HG03135 (cell line): ENCODE measurements around the gene NOP58.
"Not testable (repeated sequence)": the region's sequence is repeated elsewhere in the genome, so short reads cannot be mapped to it uniquely, and the experiment has no call there.

ENCODE experiments used
- ATAC-seq: cut with Tn5 transposase; IDR thresholded peaks from one replicate; pipeline ENCODE4 v1.9.1; 2021; ENCODE audit warnings: mild to moderate bottlenecking, moderate library complexity; ENCODE audit not compliant: unreplicated experiment

Gene NOP58, protein sequence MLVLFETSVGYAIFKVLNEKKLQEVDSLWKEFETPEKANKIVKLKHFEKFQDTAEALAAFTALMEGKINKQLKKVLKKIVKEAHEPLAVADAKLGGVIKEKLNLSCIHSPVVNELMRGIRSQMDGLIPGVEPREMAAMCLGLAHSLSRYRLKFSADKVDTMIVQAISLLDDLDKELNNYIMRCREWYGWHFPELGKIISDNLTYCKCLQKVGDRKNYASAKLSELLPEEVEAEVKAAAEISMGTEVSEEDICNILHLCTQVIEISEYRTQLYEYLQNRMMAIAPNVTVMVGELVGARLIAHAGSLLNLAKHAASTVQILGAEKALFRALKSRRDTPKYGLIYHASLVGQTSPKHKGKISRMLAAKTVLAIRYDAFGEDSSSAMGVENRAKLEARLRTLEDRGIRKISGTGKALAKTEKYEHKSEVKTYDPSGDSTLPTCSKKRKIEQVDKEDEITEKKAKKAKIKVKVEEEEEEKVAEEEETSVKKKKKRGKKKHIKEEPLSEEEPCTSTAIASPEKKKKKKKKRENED

GRCh38 chr2:202265467-202266277 is at the start of gene NOP58:
TSS of gene NOP58 (plus strand) at chr2:202265763. CDS start at chr2:202265942, 179 bp downstream.
- peak; percentile 92 for ATAC-seq

GRCh38 chr2:202221873-202222272 is 43.7 kb upstream of the NOP58 start:
- ATAC-seq: no peak

GRCh38 chr2:202237787-202238233 is 27.8 kb upstream of the NOP58 start:
- peak; percentile 45 for ATAC-seq

DNA sequence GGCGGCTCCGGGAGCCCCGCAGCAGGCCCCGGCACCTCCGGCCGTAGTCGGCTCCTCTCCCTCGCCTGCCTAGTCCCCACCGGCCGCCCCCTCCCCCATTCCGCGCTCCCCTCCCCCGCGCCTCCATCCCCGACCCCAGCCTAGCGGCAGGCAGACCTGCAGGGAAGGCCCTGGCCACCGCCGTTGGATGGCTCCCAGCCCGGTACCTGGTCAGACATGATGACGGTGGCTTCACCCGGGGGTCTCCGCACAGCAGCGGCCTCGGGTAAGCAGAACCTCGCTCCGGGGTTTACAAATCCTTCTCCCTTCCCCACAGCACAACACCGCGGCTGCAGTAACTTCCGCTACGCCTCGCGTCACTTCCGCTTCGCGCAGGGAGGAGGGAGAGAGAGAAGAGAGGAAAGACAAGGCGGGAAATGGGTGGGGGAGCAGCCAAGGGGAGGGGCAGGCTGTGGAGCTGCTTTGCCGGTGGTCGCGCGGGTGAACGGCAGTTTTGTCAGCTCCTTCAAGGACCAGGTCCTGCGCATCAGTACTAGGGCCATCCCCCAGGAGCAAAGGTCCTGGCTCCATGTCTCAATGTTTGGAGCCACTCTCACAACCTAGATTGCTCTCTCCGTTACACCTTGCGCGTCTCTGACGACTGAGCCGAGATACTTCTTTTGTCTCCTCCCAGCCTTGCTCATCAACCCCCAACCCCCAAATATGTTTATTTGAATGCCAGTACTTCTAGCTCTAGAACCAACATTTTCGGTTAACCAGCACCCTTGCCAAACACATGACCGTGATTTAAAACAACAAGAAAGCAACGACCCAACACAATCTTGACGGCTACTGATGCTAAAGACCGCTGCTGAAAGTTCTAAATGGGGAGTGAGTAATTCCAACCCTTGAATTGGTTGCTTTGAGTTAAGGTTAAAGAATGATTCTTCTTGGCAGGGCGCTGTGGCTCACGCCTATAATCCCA is 27.0 kb upstream of the NOP58 start, which contains the start of gene SUMO1:
TSS of gene SUMO1 (minus strand) at position 364 of the 964 bp plus-strand sequence. CDS start at position 218, 146 bp downstream.
- peak; percentile 95 for ATAC-seq

DNA sequence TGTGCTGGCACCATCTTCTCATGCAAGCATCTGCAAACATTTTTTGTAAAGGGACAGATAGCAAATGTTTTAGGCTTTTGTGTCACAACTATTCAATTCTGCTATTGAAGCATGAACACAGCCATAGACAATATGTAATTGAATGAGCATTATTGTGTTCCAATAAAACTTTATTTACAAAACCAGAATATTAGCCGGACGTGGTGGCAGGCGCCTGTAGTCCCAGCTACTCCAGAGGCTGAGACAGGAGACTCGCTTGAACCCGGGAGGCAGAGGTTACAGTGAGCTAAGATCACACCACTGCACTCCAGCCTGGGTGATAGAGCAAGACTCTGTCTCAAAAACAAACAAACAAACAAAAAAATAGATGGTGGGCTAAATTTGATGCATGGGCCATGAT is 17.9 kb upstream of the NOP58 start:
- not testable (repeated sequence) for ATAC-seq

DNA sequence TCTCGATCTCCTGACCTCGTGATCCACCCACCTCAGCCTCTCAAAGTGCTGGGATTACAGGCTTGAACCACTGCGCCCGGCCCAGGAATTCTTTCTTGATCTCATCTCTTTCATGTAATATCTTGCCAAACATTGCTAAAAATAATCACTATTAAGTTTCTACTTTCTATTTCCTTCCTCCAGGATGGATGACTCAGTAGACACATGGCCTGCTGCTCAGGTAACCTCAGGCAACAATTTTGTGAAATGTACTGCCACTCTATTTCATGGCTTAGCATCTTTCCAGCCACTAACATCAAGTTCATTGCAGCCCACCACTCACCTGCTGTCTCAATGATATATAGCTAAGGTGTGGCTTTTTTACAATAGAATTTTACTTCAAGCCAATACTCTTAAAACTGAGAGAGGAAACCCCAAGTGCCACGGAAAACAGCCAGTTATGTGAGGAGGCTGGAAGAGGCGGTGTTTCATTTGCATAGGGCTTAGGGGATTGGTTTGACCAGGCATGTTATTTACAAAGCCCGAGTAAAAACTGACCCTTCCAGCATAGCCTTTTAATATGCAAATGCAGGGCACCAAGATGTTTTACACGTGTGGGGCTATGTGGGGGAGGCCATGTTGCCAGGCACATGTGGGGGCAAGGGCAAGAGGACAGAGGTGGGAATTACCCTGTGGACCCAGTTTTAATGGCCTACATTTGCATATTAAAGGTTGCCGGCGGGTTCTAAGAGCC is 15.9 kb upstream of the NOP58 start:
- ATAC-seq: no peak

DNA sequence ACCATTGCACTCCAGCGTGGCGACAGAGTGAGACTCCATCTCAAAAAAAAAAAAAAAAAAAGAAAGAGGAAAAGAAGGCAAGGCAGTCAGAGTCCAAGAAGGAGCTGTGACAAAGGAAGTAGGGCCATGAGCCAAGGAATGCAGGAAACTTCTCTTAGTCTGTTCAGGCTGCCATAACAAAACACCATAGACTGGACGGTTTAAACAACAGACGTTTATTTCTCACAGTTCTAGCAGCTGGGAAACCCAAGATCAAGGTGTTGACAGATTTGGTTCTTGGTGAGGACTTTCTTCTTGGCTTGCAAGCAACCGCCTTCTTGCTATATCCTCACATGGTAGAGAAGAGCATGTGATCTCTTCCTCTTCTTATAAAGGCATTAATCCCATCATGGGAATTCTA is 14.1 kb upstream of the NOP58 start:
- no peak for ATAC-seq

DNA sequence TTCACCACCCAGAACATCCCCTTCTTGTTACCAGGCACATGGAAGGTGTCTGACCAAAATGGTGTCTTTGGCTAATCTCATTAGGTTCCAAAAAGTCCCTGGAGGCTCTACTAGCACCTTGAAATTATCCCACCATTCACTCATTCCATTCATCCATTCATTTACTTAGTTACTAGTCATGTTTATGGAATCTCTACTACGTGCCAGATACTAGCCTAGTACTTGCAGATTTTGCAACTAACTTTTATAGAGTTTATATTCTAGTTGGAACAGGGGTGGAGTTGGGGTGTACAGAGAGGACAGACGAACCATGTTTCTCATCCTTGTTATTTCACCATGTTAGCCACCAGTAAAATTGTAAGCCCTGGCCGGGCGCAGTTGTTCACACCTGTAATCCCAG is 4.0 kb upstream of the NOP58 start:
- ATAC-seq: no peak

DNA sequence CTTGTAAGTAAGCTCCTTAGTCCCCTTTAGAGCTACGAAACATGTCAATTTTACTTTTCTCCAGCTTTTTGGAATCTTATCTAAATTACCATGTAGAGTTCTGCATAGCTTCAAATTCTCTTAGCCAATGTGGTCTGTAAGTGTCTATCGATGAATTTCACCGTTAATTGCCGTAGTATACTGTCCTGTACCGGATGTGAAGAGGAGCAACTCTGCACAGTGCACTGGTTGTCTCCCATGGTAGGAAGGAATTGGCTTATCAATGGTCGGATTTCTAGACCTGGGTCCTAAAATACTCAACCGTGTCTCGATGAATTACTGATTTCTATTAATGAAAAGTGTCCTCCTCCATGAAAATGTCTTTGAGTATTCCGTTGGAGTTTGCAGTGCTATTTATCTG is 1.9 kb downstream of the NOP58 start:
- no peak for ATAC-seq

DNA sequence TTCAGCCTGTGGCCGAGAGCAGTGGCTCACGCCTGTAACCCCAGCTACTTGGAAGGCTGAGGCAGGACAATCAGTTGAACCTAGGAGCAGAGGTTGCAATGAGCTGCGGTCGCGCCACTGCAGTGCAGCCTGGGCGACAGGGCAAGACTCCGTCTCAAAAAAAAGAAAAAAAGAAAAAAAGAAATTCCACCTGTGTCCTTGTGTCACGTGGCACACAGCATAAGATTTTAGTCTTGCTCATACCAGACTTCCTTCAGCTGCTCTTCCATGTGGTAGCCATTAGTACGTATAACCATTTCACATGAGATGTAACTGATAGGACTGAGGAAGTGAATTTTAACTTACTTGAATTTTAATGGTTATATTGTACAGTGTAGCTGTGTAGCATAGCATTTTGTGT is 4.0 kb downstream of the NOP58 start:
- ATAC-seq: no peak

GRCh38 chr2:202270487-202270886 is 4.9 kb downstream of the NOP58 start:
- no peak for ATAC-seq

DNA sequence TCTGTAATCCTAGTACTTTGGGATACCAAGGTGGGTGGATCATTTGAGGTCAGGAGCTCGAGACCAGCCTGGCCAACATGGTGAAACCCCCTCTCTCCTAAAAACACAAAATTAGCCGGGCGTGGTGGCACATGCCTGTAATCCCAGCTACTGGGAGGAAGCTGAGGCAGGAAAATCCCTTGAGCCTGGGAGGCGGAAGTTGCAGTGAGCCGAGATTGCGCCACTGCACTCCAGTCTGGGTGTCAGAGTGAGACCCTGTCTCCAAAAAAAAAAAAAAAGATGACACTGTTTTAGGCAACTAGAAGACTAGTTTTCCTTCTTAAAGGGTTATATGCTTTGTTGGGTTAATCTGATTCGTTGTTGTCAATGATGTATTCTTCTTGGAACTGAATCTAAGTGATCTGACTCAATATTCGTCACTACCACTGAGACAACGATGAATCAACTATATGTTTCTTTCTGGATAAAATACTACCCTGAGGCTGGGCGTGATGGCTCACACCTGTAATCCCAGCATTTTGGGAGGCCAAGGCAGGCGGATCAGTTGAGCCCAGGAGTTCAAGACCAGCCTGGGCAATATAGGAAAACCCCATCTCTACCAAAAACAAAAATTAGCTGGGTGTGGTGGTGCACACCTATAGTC is 10.6 kb downstream of the NOP58 start:
- ATAC-seq: not testable (repeated sequence)

- no peak for ATAC-seq
These were observed 12.6 kb downstream of the NOP58 start for GRCh38 chr2:202278036-202278760.

- no peak for ATAC-seq
These were observed 13.4 kb downstream of the NOP58 start for GRCh38 chr2:202278944-202279343.

GRCh38 chr2:202286595-202286994 is 21.0 kb downstream of the NOP58 start:
- no peak for ATAC-seq

DNA sequence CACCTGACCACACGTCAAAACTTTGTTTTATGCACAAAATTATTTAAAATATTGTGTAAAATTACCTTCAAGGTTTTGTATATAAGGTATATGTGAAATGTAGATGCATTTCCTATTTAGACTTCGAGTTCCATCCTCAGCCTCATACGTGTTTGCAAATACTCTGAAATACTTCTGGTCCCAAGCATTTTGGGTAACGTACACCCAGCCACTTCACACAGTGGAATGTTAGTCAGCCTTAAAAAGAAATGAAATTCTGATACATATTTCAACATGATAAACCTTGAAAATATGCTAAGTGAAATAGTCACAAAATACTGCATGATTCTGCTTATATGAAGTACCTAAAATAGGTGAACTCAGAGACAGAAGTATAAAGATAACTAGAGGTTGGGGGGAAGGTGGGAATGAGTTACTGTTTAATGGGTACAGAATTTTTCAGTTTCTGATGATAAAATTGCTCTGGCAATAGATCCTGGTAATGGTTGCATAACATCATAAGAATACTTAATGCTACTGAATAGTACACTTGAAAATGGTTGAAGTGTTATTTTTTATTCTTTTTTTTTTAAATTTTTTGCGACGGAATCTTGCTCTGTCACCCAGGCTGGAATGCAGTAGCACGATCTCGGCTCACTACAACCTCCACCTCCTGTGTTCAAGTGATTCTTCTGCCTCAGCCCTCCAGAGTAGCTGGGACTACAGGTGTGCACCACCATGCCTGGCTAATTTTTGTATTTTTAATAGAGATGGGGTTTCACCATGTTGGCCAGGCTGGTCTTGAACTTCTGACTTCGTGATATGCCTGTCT is 24.0 kb downstream of the NOP58 start:
- no peak for ATAC-seq

GRCh38 chr2:202290316-202290715 is 24.8 kb downstream of the NOP58 start:
- ATAC-seq: no peak

DNA sequence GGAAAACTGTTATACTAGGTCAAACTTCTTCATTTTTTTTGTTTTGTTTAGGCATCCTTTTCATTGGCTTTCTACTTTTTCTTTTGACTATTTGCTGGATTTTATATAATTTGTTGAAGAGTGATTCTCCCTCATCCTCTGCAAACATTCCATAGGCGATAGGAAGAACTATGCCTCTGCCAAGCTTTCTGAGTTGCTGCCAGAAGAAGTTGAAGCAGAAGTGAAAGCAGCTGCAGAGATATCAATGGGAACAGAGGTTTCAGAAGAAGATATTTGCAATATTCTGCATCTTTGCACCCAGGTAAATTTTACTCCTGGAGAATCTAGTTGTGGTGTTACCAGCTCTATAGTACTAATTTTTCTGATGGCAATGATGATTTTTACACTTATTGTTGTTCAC is 25.4 kb downstream of the NOP58 start:
- no peak for ATAC-seq
